Measurements from ENCODE around the gene BACH2. TPM values are rescaled to one million over a fixed set of nuclear protein-coding genes. Genes with fewer than 3 reads are reported as not detected.

Gene BACH2
- polyA plus RNA-seq, 1 donor (not counting 4 experiments of a cell fraction or from before 2014, with no cell fraction given): 0.50 TPM

GRCh38 chr6:90040931-90041330 is 255.7 kb downstream of the BACH2 start:
- dilution Hi-C loops (cut with MboI; ENCODE audit: extremely low pct_ligation_motif_present, low sequenced_read_pairs): no loop called here
- Histone ChIP-seq H3K4me2 (ENCODE audit: control insufficient read depth, extremely low read depth, insufficient read depth, low read depth, low read length) (no peak overlapping the region), H3K27me3 (ENCODE audit: control insufficient read depth, extremely low read depth, insufficient read depth, low read length) (no peaks in the 10 kb centered on the region), H3K9ac (ENCODE audit: control insufficient read depth, extremely low read depth, insufficient read depth, low read length) (no peak overlapping the region), H3K27ac (ENCODE audit: control insufficient read depth, insufficient read depth, low read length) (no peak overlapping the region), H3K9me3 (ENCODE audit: control insufficient read depth, low read depth, low read length) (no peaks in the 10 kb centered on the region), H3K4me1 (ENCODE audit: control insufficient read depth, extremely low read depth, insufficient read depth, low read length) (peaks cover 4% of the 10 kb centered on the region), H4K20me1 (ENCODE audit: control insufficient read depth, extremely low read depth, insufficient read depth, low read length) (no peaks in the 10 kb centered on the region), H3K4me3 (ENCODE audit: control insufficient read depth in 2 of 3, extremely low read depth in 1 of 3, insufficient read depth in 2 of 3, low read depth in 1 of 3, low read length in 3 of 3) (no peak overlapping the region), H3K9me1 (ENCODE audit: control insufficient read depth, extremely low read depth, insufficient read depth, low read length) (no peaks in the 10 kb centered on the region), H3K36me3 (ENCODE audit: control insufficient read depth in 2 of 2, extremely low read depth in 1 of 2, insufficient read depth in 2 of 2, low read length in 2 of 2) (no peaks in the 10 kb centered on the region), H2AFZ (ENCODE audit: control insufficient read depth, low read length) (no peak overlapping the region), H3K79me2 (ENCODE audit: control insufficient read depth, insufficient read depth, low read length) (no peaks in the 10 kb centered on the region)
- TF ChIP-seq CTCF (optimal IDR thresholded peaks at IDR 0.05 in 1 of 3, IDR thresholded peaks at IDR 0.05 in 1 of 3, conservative IDR thresholded peaks at IDR 0.05 in 1 of 3; ENCODE audit: extremely low read depth in 1 of 3, insufficient read depth in 2 of 3, low read length in 3 of 3): no peak
- no peak for TF ChIP-seq EZH2 (IDR thresholded peaks at IDR 0.05; ENCODE audit: low read length)
- no peak for DNase-seq (ENCODE audit: low read depth, low spot score)
- peak; percentile 46 for FAIRE-seq

- TF ChIP-seq EZH2 (IDR thresholded peaks at IDR 0.05; ENCODE audit: low read length): no peak
- no peak for TF ChIP-seq CTCF (optimal IDR thresholded peaks at IDR 0.05 in 1 of 3, IDR thresholded peaks at IDR 0.05 in 1 of 3, conservative IDR thresholded peaks at IDR 0.05 in 1 of 3; ENCODE audit: extremely low read depth in 1 of 3, insufficient read depth in 2 of 3, low read length in 3 of 3)
- Histone ChIP-seq H3K36me3 (ENCODE audit: control insufficient read depth in 2 of 2, extremely low read depth in 1 of 2, insufficient read depth in 2 of 2, low read length in 2 of 2) (no peaks in the 10 kb centered on the region), H3K9ac (ENCODE audit: control insufficient read depth, extremely low read depth, insufficient read depth, low read length) (no peak overlapping the region), H3K4me3 (ENCODE audit: control insufficient read depth in 2 of 3, extremely low read depth in 1 of 3, insufficient read depth in 2 of 3, low read depth in 1 of 3, low read length in 3 of 3) (no peak overlapping the region), H3K79me2 (ENCODE audit: control insufficient read depth, insufficient read depth, low read length) (no peaks in the 10 kb centered on the region), H3K4me2 (ENCODE audit: control insufficient read depth, extremely low read depth, insufficient read depth, low read depth, low read length) (no peak overlapping the region), H4K20me1 (ENCODE audit: control insufficient read depth, extremely low read depth, insufficient read depth, low read length) (no peaks in the 10 kb centered on the region), H3K9me1 (ENCODE audit: control insufficient read depth, extremely low read depth, insufficient read depth, low read length) (no peaks in the 10 kb centered on the region), H3K27me3 (ENCODE audit: control insufficient read depth, extremely low read depth, insufficient read depth, low read length) (no peaks in the 10 kb centered on the region), H3K9me3 (ENCODE audit: control insufficient read depth, low read depth, low read length) (no peaks in the 10 kb centered on the region), H3K4me1 (ENCODE audit: control insufficient read depth, extremely low read depth, insufficient read depth, low read length) (peaks cover 3% of the 10 kb centered on the region), H3K27ac (ENCODE audit: control insufficient read depth, insufficient read depth, low read length) (no peak overlapping the region), H2AFZ (ENCODE audit: control insufficient read depth, low read length) (no peak overlapping the region)
- FAIRE-seq: no peak
- no peak for DNase-seq (ENCODE audit: low read depth, low spot score)
- dilution Hi-C loops (cut with MboI; ENCODE audit: extremely low pct_ligation_motif_present, low sequenced_read_pairs): no loop called here
Measured at GRCh38 chr6:90039911-90040310, 256.7 kb downstream of the BACH2 start.

Data from keratinocyte (primary cell).